H1 (cell line): ENCODE data around the gene ABLIM1. TPM values are rescaled to one million over a fixed set of nuclear protein-coding genes. Genes with fewer than 3 reads are reported as not detected.

Experiments used
- JUN ChIP-seq: IDR thresholded peaks from 2 replicates; pipeline ENCODE4 v1.6.1; 2011; ENCODE audit warnings: low read depth, mild to moderate bottlenecking, improper control_type of control experiment, low read length
- polyA plus RNA-seq, 7 experiments: library from polyadenylated mRNA; depleted of rRNA in 3 of 7; stranded (reverse) in 5 of 7; unstranded in 2 of 7; fragments of >200 nt in 5 of 7; fragments of 200-250 nt in 2 of 7; gene quantifications; 1 replicate in 5 of 7; 2 replicates in 1 of 7; 4 replicates in 1 of 7; pipeline versions ENCODE4 v1.2.1 to v1.2.3, GENCODE V29; 2011 to 2013; ENCODE audit warnings: missing spikeins in 2 of 7, mixed read lengths in 2 of 7
- total RNA-seq: library from RNA; stranded (reverse); fragmentation: NEBNext Ultra II Directional; extraction: Animal tissue kit (Norgen Biotek cat#: 25700); gene quantifications from 2 replicates; pipeline ENCODE4 v1.2.1, GENCODE V29; 2021
- TF ChIP-seq, protein P1 (sequence below): fragments of 300-600 bp; sonication (generic); IDR thresholded peaks from 2 replicates; pipeline ENCODE4 v1.7.1; 2012; ENCODE audit warnings: low read length, moderate library complexity, mild to moderate bottlenecking, inconsistent platforms; ENCODE audit not compliant: insufficient replicate concordance

The ABLIM1 gene
- total and polyA plus RNA-seq, 2 of the 8 experiments (the other 6 are each of a cell fraction or from before 2014, with no cell fraction given) = 51.2 to 51.7 TPM

DNA sequence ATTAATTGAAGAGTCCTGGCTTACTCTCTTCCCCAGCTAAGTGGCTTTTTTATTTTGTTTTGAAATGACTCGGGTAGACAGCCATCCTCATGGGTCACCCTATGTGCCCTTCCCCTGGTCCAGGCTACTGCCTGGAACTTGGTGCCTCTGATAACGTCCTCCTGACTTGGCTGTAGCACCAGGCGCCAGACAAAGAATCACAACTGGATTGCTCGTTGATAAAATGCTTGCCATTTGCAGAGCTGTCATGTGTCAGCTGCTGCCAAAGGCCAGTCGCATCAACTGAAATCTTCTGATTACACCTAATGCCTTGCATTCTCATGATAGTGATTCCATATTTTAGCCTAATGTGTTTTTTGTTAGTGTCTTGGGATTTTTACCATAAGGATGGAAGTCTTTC is 27.4 kb upstream of the ABLIM1 start (continued):
- TF ChIP-seq, protein P1, sequence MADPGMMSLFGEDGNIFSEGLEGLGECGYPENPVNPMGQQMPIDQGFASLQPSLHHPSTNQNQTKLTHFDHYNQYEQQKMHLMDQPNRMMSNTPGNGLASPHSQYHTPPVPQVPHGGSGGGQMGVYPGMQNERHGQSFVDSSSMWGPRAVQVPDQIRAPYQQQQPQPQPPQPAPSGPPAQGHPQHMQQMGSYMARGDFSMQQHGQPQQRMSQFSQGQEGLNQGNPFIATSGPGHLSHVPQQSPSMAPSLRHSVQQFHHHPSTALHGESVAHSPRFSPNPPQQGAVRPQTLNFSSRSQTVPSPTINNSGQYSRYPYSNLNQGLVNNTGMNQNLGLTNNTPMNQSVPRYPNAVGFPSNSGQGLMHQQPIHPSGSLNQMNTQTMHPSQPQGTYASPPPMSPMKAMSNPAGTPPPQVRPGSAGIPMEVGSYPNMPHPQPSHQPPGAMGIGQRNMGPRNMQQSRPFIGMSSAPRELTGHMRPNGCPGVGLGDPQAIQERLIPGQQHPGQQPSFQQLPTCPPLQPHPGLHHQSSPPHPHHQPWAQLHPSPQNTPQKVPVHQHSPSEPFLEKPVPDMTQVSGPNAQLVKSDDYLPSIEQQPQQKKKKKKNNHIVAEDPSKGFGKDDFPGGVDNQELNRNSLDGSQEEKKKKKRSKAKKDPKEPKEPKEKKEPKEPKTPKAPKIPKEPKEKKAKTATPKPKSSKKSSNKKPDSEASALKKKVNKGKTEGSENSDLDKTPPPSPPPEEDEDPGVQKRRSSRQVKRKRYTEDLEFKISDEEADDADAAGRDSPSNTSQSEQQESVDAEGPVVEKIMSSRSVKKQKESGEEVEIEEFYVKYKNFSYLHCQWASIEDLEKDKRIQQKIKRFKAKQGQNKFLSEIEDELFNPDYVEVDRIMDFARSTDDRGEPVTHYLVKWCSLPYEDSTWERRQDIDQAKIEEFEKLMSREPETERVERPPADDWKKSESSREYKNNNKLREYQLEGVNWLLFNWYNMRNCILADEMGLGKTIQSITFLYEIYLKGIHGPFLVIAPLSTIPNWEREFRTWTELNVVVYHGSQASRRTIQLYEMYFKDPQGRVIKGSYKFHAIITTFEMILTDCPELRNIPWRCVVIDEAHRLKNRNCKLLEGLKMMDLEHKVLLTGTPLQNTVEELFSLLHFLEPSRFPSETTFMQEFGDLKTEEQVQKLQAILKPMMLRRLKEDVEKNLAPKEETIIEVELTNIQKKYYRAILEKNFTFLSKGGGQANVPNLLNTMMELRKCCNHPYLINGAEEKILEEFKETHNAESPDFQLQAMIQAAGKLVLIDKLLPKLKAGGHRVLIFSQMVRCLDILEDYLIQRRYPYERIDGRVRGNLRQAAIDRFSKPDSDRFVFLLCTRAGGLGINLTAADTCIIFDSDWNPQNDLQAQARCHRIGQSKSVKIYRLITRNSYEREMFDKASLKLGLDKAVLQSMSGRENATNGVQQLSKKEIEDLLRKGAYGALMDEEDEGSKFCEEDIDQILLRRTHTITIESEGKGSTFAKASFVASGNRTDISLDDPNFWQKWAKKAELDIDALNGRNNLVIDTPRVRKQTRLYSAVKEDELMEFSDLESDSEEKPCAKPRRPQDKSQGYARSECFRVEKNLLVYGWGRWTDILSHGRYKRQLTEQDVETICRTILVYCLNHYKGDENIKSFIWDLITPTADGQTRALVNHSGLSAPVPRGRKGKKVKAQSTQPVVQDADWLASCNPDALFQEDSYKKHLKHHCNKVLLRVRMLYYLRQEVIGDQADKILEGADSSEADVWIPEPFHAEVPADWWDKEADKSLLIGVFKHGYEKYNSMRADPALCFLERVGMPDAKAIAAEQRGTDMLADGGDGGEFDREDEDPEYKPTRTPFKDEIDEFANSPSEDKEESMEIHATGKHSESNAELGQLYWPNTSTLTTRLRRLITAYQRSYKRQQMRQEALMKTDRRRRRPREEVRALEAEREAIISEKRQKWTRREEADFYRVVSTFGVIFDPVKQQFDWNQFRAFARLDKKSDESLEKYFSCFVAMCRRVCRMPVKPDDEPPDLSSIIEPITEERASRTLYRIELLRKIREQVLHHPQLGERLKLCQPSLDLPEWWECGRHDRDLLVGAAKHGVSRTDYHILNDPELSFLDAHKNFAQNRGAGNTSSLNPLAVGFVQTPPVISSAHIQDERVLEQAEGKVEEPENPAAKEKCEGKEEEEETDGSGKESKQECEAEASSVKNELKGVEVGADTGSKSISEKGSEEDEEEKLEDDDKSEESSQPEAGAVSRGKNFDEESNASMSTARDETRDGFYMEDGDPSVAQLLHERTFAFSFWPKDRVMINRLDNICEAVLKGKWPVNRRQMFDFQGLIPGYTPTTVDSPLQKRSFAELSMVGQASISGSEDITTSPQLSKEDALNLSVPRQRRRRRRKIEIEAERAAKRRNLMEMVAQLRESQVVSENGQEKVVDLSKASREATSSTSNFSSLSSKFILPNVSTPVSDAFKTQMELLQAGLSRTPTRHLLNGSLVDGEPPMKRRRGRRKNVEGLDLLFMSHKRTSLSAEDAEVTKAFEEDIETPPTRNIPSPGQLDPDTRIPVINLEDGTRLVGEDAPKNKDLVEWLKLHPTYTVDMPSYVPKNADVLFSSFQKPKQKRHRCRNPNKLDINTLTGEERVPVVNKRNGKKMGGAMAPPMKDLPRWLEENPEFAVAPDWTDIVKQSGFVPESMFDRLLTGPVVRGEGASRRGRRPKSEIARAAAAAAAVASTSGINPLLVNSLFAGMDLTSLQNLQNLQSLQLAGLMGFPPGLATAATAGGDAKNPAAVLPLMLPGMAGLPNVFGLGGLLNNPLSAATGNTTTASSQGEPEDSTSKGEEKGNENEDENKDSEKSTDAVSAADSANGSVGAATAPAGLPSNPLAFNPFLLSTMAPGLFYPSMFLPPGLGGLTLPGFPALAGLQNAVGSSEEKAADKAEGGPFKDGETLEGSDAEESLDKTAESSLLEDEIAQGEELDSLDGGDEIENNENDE = no peak
- TF ChIP-seq JUN = no peak
